GM19025 (cell line): ENCODE results near the gene CPD.
"Not testable (repeated sequence)": the region's sequence is repeated elsewhere in the genome, so short reads cannot be mapped to it uniquely, and the experiment has no call there.

ENCODE experiments used
- ATAC-seq: cut with Tn5 transposase; IDR thresholded peaks from one replicate; pipeline ENCODE4 v1.9.1; 2021; ENCODE audit warnings: mild to moderate bottlenecking, low read depth, moderate library complexity; ENCODE audit not compliant: unreplicated experiment

Gene CPD

GRCh38 chr17:30378825-30379302 lies at the start of gene CPD:
TSS of gene CPD (plus strand) at chr17:30378927. CDS start at chr17:30378981, 54 bp downstream.
- peak; percentile 88 for ATAC-seq

DNA sequence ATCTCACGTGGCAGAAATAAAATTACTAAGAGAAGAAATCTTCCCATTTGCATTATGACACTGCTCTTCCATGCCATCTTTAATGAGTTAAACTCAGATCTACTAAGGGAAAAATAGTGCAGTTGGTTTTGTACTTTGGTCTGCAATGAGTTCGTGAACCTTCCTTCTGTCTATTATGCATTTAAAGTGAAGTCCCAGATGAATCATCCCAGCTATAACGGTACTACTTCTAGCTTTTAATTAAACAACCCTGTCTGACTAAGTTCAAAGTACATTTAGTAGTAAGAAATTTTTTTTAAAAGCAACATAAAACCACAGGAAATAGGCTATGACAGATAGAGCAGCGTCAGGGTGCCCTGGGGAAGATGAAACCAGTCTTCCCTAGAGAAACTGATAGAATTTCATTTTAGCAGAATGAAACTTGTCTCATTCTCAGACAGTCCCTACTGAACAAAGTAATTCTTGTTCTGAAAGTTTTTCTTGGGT lies 46.6 kb upstream of the CPD start:
- peak; percentile 62 for ATAC-seq

- ATAC-seq, result no peak
These were observed 45.0 kb upstream of the CPD start, which contains the start of gene TMIGD1 for GRCh38 chr17:30333503-30334360. TSS of gene TMIGD1 (minus strand) at chr17:30334057. CDS start at chr17:30332133, 1,924 bp downstream.

- ATAC-seq, result no peak
These were observed 44.3 kb upstream of the CPD start for GRCh38 chr17:30334421-30334820.

GRCh38 chr17:30336369-30337171 lies 42.2 kb upstream of the CPD start:
- no peak for ATAC-seq

- no peak for ATAC-seq
These were observed 41.2 kb upstream of the CPD start for GRCh38 chr17:30337393-30337999.

DNA sequence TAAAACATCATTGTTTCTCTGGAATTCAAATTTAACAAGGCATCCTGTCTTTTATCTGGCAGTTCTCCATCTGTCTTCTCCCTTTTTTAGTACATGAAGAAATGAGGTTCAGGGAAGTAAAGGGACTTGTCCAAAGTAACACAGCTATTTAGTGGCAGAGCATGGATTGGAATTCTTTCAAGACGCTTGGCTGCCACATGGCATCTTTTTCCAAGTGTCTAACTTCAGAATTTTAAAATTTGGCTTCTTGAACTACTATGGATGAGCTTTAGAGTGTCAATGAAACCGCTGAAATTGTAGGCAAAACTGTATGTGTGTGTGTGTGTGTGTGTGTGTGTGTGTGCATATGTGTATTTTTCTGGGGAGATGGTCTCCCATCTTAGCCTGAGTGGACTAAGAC lies 39.6 kb upstream of the CPD start:
- ATAC-seq, result no peak

GRCh38 chr17:30340801-30341356 lies 37.8 kb upstream of the CPD start:
- ATAC-seq, result no peak

GRCh38 chr17:30341703-30342249 lies 37.0 kb upstream of the CPD start:
- no peak for ATAC-seq

GRCh38 chr17:30343244-30343643 lies 35.5 kb upstream of the CPD start:
- not testable (repeated sequence) for ATAC-seq

GRCh38 chr17:30343796-30344195 lies 34.9 kb upstream of the CPD start:
- no peak for ATAC-seq

- no peak for ATAC-seq
These were observed 34.2 kb upstream of the CPD start for GRCh38 chr17:30344283-30345088.

DNA sequence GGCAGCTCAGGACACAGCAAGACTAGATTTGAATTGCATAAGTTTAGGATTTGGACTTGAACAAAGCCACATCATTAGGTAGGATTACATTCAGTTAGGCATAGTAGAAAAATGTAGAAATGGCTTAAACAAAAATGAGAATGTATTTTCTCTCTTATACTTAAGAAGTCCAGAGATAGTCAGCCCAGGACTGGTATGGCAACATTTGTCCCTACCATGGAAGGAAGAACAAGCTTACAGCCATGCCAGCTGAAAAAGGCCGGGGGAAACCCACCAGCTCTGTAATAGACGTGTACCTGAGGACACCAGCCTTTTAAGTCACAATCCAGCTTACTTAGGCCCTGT lies 33.7 kb upstream of the CPD start:
- ATAC-seq, result no peak

DNA sequence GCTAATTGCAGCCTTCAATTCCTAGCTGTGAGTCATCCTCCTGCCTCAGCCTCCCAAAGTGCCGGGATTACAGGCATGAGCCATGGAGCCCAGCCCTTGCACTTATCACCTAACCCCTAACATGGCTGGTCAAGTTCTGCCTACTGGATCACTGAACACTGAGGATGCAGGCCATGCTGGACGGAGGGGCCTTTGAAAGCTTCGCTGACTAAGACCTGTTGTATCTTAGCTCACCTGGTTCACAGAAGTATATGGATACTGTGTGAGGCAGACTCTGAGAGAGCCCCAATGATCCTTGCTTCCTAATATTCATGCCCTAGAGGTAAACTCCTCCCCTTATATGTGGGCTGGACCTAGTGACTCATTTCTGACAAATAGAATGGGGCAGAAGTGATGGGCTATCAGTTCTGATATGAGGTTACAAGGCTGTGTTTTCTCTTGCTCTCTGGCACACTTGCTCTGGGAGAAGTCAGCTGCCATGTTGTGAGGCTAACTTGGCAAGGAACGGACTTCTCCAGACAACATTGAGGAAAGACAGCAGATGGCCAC lies 33.1 kb upstream of the CPD start:
- no peak for ATAC-seq

DNA sequence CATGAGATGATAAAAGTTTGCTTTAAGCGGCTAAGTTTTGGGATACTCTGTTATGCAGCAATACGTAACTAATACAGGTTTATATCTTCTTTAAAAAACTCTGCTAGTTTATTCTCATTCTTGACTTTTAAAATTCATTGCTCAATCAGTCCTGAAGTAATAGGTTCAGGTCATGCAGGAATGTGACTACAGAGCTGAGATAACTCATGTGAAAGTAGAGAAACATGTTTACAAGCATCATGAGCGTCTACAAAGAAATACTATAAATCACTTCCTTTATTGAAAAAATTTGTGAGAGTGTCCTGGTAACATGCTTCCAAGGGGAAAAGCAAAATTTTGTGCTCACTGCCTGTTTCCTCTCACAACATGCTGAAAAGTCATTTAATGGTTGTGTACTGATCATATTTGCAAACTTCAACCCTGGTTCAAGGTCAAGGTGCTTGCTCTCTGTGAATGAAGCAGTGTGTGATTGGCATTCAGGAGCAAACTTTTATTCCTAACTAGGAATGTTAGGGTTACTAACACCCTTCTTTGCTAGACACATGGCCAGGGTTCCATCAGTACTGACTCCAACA lies 32.4 kb upstream of the CPD start:
- ATAC-seq, result no peak

DNA sequence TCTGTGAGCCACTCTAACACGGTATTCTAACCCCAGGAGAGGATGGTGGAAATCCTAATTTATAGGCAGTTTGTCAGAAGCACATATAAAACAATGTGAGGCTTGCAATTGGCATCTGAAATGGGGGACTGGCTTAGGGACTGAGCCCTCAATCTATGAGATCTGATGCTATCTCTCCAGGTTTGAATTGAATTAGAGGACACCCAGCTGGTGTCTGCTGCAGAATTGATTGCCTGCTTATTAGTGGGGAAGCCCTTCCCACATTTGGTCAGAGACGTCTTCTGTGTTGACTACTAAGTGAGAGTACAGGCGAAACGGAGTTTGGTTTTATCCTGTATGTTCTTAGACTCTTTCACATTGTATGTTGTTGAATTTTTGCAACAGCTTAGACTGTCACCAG lies 31.2 kb upstream of the CPD start:
- ATAC-seq, result no peak

DNA sequence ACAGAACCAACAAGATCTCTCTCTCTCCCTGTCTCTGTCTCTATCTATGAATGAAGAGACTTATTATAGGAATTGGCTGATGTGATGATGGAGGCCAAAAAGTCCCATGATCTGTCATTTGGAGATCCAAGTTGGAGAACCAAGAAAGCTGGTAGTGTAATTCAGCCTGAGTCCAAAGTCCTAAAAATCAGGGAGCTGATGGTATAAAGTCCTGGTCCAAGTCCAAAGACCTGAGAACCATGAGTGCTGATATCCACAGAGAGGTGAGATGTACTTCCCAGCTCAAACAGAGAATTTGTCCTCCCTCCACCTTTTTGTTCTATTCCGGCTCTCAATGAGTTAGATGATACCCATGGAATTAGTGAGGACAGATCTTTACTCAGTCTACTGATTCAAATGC lies 29.5 kb upstream of the CPD start:
- no peak for ATAC-seq

DNA sequence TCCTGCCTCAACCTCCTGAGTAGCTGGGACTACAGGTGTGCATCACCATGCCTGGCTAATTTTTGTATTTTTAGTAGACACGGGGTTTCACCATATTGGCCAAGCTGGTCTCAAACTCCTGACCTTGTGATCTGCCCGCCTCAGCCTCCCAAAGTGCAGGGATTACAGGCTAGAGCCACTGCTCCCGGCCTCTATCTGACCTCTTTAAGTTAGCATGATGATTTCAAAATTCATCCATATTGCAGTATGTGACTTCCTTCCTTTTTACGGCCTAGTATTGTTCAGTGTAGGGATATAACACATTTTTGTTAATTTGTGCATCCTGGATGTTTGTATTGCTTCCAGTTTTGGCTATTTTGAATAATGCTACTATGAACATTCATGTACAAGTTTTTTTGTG lies 27.5 kb upstream of the CPD start:
- ATAC-seq, result not testable (repeated sequence)

- ATAC-seq, result no peak
These were observed 27.0 kb upstream of the CPD start for GRCh38 chr17:30351735-30352134.
